ENCODE results near the gene BIRC5. TPM values are rescaled to one million over a fixed set of nuclear protein-coding genes. Genes with fewer than 3 reads are reported as not detected.

Gene BIRC5
- total RNA-seq, 1 experiment from 2014 or later: 119 TPM

DNA sequence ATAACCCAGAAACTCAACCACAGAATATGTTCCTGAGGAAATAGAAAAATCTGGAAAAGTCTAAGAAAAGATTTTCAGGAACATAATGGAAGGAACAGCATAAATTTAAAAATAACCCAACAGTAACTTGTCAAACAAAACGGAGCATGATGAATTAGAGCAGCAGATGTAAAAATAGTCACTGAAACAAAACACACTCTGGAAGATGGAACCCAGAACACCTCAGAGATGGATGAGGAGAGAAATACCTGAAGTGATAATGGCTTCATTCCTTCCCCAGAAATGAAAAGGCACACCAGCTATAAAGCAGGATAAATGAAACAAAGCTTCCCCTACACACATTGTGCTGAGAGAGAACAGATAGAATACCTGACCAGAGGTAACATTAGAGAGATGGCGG lies 33.5 kb upstream of the BIRC5 start:
- ATAC-seq (no peak), DNase-seq (ENCODE audit: low read depth, low spot score) (no peak)
- POLR2A ChIA-PET: interaction anchor here (0.6 kb wide), 1 partner anchor 180 kb away, joined by 3 read pairs; no protein-coding TSS in a partner anchor
- CTCF ChIA-PET: interaction anchor here (0.6 kb wide), 1 partner anchor 68 kb away, joined by 4 read pairs; no protein-coding TSS in a partner anchor
- intact Hi-C loops (cut with micrococcal nuclease; ENCODE audit: unreplicated experiment): no loop called here
- no peak overlapping the region for H3K4me3 ChIP-seq (ENCODE audit: low read depth in 2 of 2, low read length in 2 of 2)
- H3K27ac ChIP-seq (ENCODE audit: low read length): no peak overlapping the region
- H3K36me3 ChIP-seq (ENCODE audit: control insufficient read depth, insufficient read depth, low read length): peaks cover 3% of the 10 kb centered on the region; the same call in 1 of the 2 replicates
- H3K27me3 ChIP-seq (ENCODE audit: control insufficient read depth, insufficient read depth, low read length): no peaks in the 10 kb centered on the region
- TF ChIP-seq, protein P1, sequence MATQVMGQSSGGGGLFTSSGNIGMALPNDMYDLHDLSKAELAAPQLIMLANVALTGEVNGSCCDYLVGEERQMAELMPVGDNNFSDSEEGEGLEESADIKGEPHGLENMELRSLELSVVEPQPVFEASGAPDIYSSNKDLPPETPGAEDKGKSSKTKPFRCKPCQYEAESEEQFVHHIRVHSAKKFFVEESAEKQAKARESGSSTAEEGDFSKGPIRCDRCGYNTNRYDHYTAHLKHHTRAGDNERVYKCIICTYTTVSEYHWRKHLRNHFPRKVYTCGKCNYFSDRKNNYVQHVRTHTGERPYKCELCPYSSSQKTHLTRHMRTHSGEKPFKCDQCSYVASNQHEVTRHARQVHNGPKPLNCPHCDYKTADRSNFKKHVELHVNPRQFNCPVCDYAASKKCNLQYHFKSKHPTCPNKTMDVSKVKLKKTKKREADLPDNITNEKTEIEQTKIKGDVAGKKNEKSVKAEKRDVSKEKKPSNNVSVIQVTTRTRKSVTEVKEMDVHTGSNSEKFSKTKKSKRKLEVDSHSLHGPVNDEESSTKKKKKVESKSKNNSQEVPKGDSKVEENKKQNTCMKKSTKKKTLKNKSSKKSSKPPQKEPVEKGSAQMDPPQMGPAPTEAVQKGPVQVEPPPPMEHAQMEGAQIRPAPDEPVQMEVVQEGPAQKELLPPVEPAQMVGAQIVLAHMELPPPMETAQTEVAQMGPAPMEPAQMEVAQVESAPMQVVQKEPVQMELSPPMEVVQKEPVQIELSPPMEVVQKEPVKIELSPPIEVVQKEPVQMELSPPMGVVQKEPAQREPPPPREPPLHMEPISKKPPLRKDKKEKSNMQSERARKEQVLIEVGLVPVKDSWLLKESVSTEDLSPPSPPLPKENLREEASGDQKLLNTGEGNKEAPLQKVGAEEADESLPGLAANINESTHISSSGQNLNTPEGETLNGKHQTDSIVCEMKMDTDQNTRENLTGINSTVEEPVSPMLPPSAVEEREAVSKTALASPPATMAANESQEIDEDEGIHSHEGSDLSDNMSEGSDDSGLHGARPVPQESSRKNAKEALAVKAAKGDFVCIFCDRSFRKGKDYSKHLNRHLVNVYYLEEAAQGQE (IDR thresholded peaks at IDR 0.05; ENCODE audit: insufficient read depth in 1 of 2, low read depth in 2 of 2, low read length in 1 of 2): no peak
- TF ChIP-seq, protein P2, sequence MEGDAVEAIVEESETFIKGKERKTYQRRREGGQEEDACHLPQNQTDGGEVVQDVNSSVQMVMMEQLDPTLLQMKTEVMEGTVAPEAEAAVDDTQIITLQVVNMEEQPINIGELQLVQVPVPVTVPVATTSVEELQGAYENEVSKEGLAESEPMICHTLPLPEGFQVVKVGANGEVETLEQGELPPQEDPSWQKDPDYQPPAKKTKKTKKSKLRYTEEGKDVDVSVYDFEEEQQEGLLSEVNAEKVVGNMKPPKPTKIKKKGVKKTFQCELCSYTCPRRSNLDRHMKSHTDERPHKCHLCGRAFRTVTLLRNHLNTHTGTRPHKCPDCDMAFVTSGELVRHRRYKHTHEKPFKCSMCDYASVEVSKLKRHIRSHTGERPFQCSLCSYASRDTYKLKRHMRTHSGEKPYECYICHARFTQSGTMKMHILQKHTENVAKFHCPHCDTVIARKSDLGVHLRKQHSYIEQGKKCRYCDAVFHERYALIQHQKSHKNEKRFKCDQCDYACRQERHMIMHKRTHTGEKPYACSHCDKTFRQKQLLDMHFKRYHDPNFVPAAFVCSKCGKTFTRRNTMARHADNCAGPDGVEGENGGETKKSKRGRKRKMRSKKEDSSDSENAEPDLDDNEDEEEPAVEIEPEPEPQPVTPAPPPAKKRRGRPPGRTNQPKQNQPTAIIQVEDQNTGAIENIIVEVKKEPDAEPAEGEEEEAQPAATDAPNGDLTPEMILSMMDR (IDR thresholded peaks at IDR 0.05): no peak
- no peak for TF ChIP-seq TCF7L2 (IDR thresholded peaks at IDR 0.05; ENCODE audit: low read depth, low read length)
- TF ChIP-seq POLR2AphosphoS5 (IDR thresholded peaks at IDR 0.05; ENCODE audit: low read depth, low read length): no peak
- TF ChIP-seq SIN3A (IDR thresholded peaks at IDR 0.05; ENCODE audit: borderline replicate concordance, insufficient read depth, low read depth, low read length): no peak
- BruUV-seq (replicated peaks): no TSS peak
- no peaks in the 10 kb centered on the region for H3K9me3 ChIP-seq (ENCODE audit: control insufficient read depth, insufficient read depth, low read depth, low read length)
- peaks cover 24% of the 10 kb centered on the region for H3K4me1 ChIP-seq (ENCODE audit: control insufficient read depth, insufficient read depth, low read length)
- in situ Hi-C loops (cut with HindIII; ENCODE audit: low pct_unique_long_range_greater_than_20kb, low sequenced_read_pairs): no loop called here

DNA sequence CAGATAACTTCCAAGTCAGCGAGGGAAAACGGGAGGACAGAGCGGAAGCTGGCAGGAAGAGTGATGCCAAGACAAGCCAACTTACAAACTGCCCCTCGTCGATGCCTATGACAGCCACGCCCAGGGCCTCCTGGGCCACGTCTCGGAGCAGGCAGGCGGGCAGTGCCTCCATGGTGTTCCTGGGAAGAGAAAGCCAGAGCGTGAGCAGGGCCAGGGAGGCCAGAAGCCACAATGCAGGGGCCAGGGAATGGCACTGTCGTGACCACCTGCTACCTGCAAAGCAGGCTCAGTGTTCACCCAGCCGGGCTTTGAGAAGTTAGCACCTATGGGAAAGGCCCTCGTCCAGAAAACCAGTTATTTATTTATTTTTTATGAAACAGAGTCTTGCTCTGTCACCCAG lies 31.5 kb upstream of the BIRC5 start:
- DNase-seq (ENCODE audit: low read depth, low spot score) (no peak), ATAC-seq (no peak)
- POLR2A ChIA-PET: interaction anchor here (0.6 to 1.6 kb wide), 2 partner anchors 24 to 90 kb away, joined by 3 read pairs; no protein-coding TSS in a partner anchor
- peaks cover 18% of the 10 kb centered on the region for H3K4me1 ChIP-seq (ENCODE audit: control insufficient read depth, insufficient read depth, low read length)
- in situ Hi-C loops (cut with HindIII; ENCODE audit: low pct_unique_long_range_greater_than_20kb, low sequenced_read_pairs) (no loop called here), intact Hi-C loops (cut with micrococcal nuclease; ENCODE audit: unreplicated experiment) (no loop called here)
- no peaks in the 10 kb centered on the region for H3K27me3 ChIP-seq (ENCODE audit: control insufficient read depth, insufficient read depth, low read length)
- BruUV-seq (replicated peaks): no TSS peak
- TF ChIP-seq, protein P2 (IDR thresholded peaks at IDR 0.05): no peak
- TF ChIP-seq SIN3A (IDR thresholded peaks at IDR 0.05; ENCODE audit: borderline replicate concordance, insufficient read depth, low read depth, low read length) (no peak), TCF7L2 (IDR thresholded peaks at IDR 0.05; ENCODE audit: low read depth, low read length) (no peak)
- TF ChIP-seq, protein P1 (IDR thresholded peaks at IDR 0.05; ENCODE audit: insufficient read depth in 1 of 2, low read depth in 2 of 2, low read length in 1 of 2): no peak
- H3K4me3 ChIP-seq (ENCODE audit: low read depth in 2 of 2, low read length in 2 of 2): no peak overlapping the region
- no peaks in the 10 kb centered on the region for H3K9me3 ChIP-seq (ENCODE audit: control insufficient read depth, insufficient read depth, low read depth, low read length)
- CTCF ChIA-PET: no interaction called here
- H3K27ac ChIP-seq (ENCODE audit: low read length): no peak overlapping the region
- peaks cover 3% of the 10 kb centered on the region for H3K36me3 ChIP-seq (ENCODE audit: control insufficient read depth, insufficient read depth, low read length)
